Esophagus squamous epithelium (tissue), 4 donors: ENCODE measurements around the gene ERC2.

ENCODE experiments used
- POLR2A ChIP-seq, 4 donors: fragments of 450-650 bp; IDR thresholded peaks; one replicate each; pipeline ENCODE4 v1.6.1; 2017; ENCODE audit warnings: antibody characterized with exemption in 4 of 4, mild to moderate bottlenecking in 4 of 4, moderate library complexity in 3 of 4
- TF ChIP-seq, protein P1 (sequence below), 6 experiments: fragments of 450-650 bp in 4 of 6; fragments of 200-600 bp in 2 of 6; sonication (generic) in 2 of 6; IDR thresholded peaks; one replicate each; pipeline ENCODE4 v1.5.1; 2016 to 2019; ENCODE audit warnings: antibody characterized with exemption in 6 of 6, mild to moderate bottlenecking in 4 of 6, moderate library complexity in 4 of 6

DNA sequence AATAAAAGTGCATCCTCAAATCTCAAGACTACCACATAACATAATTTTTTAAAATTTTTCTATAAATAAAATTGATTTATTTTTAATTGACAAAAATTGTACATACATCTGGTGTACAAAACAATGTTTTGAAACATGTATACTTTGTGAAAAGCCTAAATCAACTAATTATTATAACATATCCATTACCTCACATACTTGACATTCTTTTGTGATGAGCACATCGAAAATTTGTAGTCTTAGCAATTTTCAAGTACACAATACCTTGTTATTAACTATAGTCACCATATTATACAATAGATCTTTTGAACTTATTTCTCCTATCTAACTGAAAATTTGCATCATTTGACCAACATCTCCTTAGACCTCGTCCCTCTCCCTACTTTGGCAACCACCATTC is 973.3 kb downstream of the ERC2 start:
- TF ChIP-seq, protein P1, sequence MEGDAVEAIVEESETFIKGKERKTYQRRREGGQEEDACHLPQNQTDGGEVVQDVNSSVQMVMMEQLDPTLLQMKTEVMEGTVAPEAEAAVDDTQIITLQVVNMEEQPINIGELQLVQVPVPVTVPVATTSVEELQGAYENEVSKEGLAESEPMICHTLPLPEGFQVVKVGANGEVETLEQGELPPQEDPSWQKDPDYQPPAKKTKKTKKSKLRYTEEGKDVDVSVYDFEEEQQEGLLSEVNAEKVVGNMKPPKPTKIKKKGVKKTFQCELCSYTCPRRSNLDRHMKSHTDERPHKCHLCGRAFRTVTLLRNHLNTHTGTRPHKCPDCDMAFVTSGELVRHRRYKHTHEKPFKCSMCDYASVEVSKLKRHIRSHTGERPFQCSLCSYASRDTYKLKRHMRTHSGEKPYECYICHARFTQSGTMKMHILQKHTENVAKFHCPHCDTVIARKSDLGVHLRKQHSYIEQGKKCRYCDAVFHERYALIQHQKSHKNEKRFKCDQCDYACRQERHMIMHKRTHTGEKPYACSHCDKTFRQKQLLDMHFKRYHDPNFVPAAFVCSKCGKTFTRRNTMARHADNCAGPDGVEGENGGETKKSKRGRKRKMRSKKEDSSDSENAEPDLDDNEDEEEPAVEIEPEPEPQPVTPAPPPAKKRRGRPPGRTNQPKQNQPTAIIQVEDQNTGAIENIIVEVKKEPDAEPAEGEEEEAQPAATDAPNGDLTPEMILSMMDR (IDR thresholded peaks at IDR 0.05): no peak
- TF ChIP-seq POLR2A (IDR thresholded peaks at IDR 0.05): no peak
